AG04449 (cell line): ENCODE results near the gene WDR64.
A peak's percentile ranks its signal among the peaks of the same experiment; 100 is the strongest.

ENCODE experiments used
- CTCF ChIA-PET: fragments of 350-600 bp; formaldehyde crosslinking; extraction: SDS; loops from one replicate; lab custom pipeline; 2021; ENCODE audit warnings: antibody characterized with exemption; lab: Yijun Ruan, JAX
- POLR2A ChIA-PET: fragments of 400-600, 350-600 bp; formaldehyde crosslinking; extraction: SDS; loops from one replicate; lab custom pipeline; 2020; ENCODE audit warnings: antibody characterized with exemption, inconsistent platforms; lab: Yijun Ruan, JAX
- DNase-seq: peaks from one replicate; pipeline ENCODE4 v3.0.0-alpha.2; 2010; ENCODE audit warnings: low read depth, low spot score
- H3K4me3 ChIP-seq: 2 replicates; pipeline ENCODE4 v1.5.1; 2011; ENCODE audit warnings: low read depth, mild to moderate bottlenecking, control low read depth, low read length
- CTCF ChIP-seq: IDR thresholded peaks from one replicate; pipeline ENCODE4 v1.5.1; 2011; ENCODE audit warnings: mild to moderate bottlenecking, moderate library complexity, low read length, control low read depth, inconsistent platforms; ENCODE audit not compliant: insufficient read depth; ENCODE audit errors: missing control alignments

The WDR64 gene

GRCh38 chr1:241627453-241628259 is 24.4 kb upstream of the WDR64 start:
- CTCF ChIA-PET, result interaction anchor here (0.7 to 4.3 kb wide), 14 partner anchors 9 to 206 kb away, joined by 3 to 84 read pairs (median 8); partner anchors contain the start of genes FH and KMO
- peak; percentile 56 for TF ChIP-seq CTCF
- POLR2A ChIA-PET, result interaction anchor here (0.6 to 1.2 kb wide), 2 partner anchors 36 to 108 kb away, joined by 4 read pairs; partner anchors contain the start of gene FH
- DNase-seq, result peak; percentile 46
- H3K4me3 ChIP-seq, result no peak overlapping the region

GRCh38 chr1:241630005-241630404 is 22.1 kb upstream of the WDR64 start:
- ChIA-PET POLR2A (no interaction called here), CTCF (interaction anchor here (1.0 to 2.1 kb wide), 12 partner anchors 9 to 663 kb away, joined by 3 to 20 read pairs (median 4); partner anchors contain the start of gene KMO)
- DNase-seq, result no peak
- no peak for TF ChIP-seq CTCF
- no peak overlapping the region for H3K4me3 ChIP-seq

GRCh38 chr1:241630476-241630875 is 21.6 kb upstream of the WDR64 start:
- CTCF ChIA-PET, result interaction anchor here (1.0 to 2.1 kb wide), 7 partner anchors 10 to 664 kb away, joined by 3 to 20 read pairs (median 4); partner anchors contain the start of gene KMO
- POLR2A ChIA-PET, result no interaction called here
- no peak for TF ChIP-seq CTCF
- DNase-seq, result no peak
- no peak overlapping the region for H3K4me3 ChIP-seq

GRCh38 chr1:241630899-241631298 is 21.2 kb upstream of the WDR64 start:
- no peak for DNase-seq
- ChIA-PET POLR2A (no interaction called here), CTCF (interaction anchor here (3.2 kb wide), 1 partner anchor 20 kb away, joined by 21 read pairs; no protein-coding TSS in a partner anchor)
- no peak overlapping the region for H3K4me3 ChIP-seq
- TF ChIP-seq CTCF, result no peak

GRCh38 chr1:241631674-241632073 is 20.4 kb upstream of the WDR64 start:
- ChIA-PET CTCF (interaction anchor here (1.6 to 3.2 kb wide), 3 partner anchors 21 to 101 kb away, joined by 3 to 21 read pairs (median 5); no protein-coding TSS in a partner anchor), POLR2A (no interaction called here)
- H3K4me3 ChIP-seq, result no peak overlapping the region
- no peak for TF ChIP-seq CTCF
- no peak for DNase-seq

- POLR2A ChIA-PET, result no interaction called here
- no peak for TF ChIP-seq CTCF
- CTCF ChIA-PET, result interaction anchor here (0.6 to 3.2 kb wide), 7 partner anchors 9 to 910 kb away, joined by 3 to 21 read pairs (median 4); no protein-coding TSS in a partner anchor
Observed at GRCh38 chr1:241632987-241633386, 19.1 kb upstream of the WDR64 start.

More at GRCh38 chr1:241632987-241633386, 19.1 kb upstream of the WDR64 start:
- H3K4me3 ChIP-seq, result no peak overlapping the region
- DNase-seq, result no peak
